Panc1 (cell line): Measurements from ENCODE around the gene AARS2. TPM values are rescaled to one million over a fixed set of nuclear protein-coding genes. Genes with fewer than 3 reads are reported as not detected.

Source experiments
- ATAC-seq: fragments of 200-7000 bp; cut with Tn5 transposase; 2 replicates; pipeline ENCODE4 v1.9.1; 2020; ENCODE audit warnings: mild to moderate bottlenecking, moderate library complexity
- BruUV-seq: library from RNA; stranded (reverse); fragments of 400-500 nt; replicated peaks from 2 replicates; lab custom pipeline; 2021; lab: Mats Ljungman, UMichigan
- CTCF ChIA-PET: fragments of 300-600 bp; sonication (Branson Sonifier 250); formaldehyde crosslinking; loops from one replicate; lab custom pipeline; 2022; ENCODE audit warnings: antibody characterized with exemption; lab: Charles Lee
- POLR2A ChIA-PET: fragments of 300-600 bp; sonication (Branson Sonifier 250); formaldehyde crosslinking; loops from one replicate; lab custom pipeline; 2022; ENCODE audit warnings: antibody characterized with exemption; lab: Charles Lee
- DNase-seq: peaks from one replicate; pipeline ENCODE4 v3.0.0-alpha.2; 2010; ENCODE audit warnings: low read depth, low spot score
- H3K27ac ChIP-seq: 2 replicates; pipeline ENCODE4 v1.5.1; 2011; ENCODE audit warnings: mild to moderate bottlenecking, low read length, inconsistent platforms
- H3K27me3 ChIP-seq: fragments of 200-500 bp; sonication (Bioruptor generic); 2 replicates; pipeline ENCODE4 v1.6.0; 2014; ENCODE audit warnings: low read length, inconsistent platforms; ENCODE audit not compliant: control insufficient read depth, insufficient read depth
- H3K36me3 ChIP-seq: fragments of 200-500 bp; sonication (Bioruptor generic); 2 replicates; pipeline ENCODE4 v1.5.1; 2014; ENCODE audit warnings: inconsistent platforms, mild to moderate bottlenecking, low read length, moderate library complexity; ENCODE audit not compliant: control insufficient read depth, insufficient read depth
- H3K4me1 ChIP-seq: 2 replicates; pipeline ENCODE4 v1.5.1; 2011; ENCODE audit warnings: inconsistent platforms, mild to moderate bottlenecking, low read length, moderate library complexity; ENCODE audit not compliant: control insufficient read depth, insufficient read depth
- H3K4me3 ChIP-seq, 2 experiments: 2 replicates each; pipeline ENCODE4 v1.5.1; 2011 to 2012; ENCODE audit warnings: low read depth in 2 of 2, low read length in 2 of 2, mild to moderate bottlenecking in 2 of 2, inconsistent platforms in 1 of 2, moderate library complexity in 1 of 2
- H3K9me3 ChIP-seq: fragments of 200-500 bp; sonication (Bioruptor generic); 2 replicates; pipeline ENCODE4 v1.5.1; 2014; ENCODE audit warnings: low read depth, mild to moderate bottlenecking, inconsistent platforms, low read length, moderate library complexity; ENCODE audit not compliant: control insufficient read depth, insufficient read depth
- POLR2AphosphoS5 ChIP-seq: IDR thresholded peaks from 2 replicates; pipeline ENCODE4 v1.6.1; 2012; ENCODE audit warnings: mild to moderate bottlenecking, low read depth, low read length, moderate library complexity
- SIN3A ChIP-seq: IDR thresholded peaks from 2 replicates; pipeline ENCODE4 v1.6.1; 2012; ENCODE audit warnings: low read depth, mild to moderate bottlenecking, low read length, moderate library complexity, borderline replicate concordance; ENCODE audit not compliant: insufficient read depth
- TCF7L2 ChIP-seq: IDR thresholded peaks from 2 replicates; pipeline ENCODE4 v1.6.1; 2011; ENCODE audit warnings: mild to moderate bottlenecking, low read depth, low read length, inconsistent platforms
- in situ Hi-C: cut with HindIII; loops from 2 replicates; pipeline ENCODE4 v1.10.0; 2016; ENCODE audit warnings: low sequenced_read_pairs, low pct_unique_long_range_greater_than_20kb
- intact Hi-C: fragments of 100-400 bp; cut with micrococcal nuclease; formaldehyde crosslinking; loops from one replicate; pipeline ENCODE4 v1.10.0; 2022; ENCODE audit not compliant: unreplicated experiment
- total RNA-seq: library from RNA; stranded (reverse); gene quantifications from one replicate; pipeline ENCODE4 v1.2.1, GENCODE V29; 2021; ENCODE audit not compliant: unreplicated experiment
- TF ChIP-seq, protein P1 (sequence below): fragments of 450-650 bp; IDR thresholded peaks from 2 replicates; pipeline ENCODE4 v1.5.1; 2017; ENCODE audit warnings: mild to moderate bottlenecking
- TF ChIP-seq, protein P2 (sequence below), 2 experiments: IDR thresholded peaks; 2 replicates each; pipeline ENCODE4 v1.6.1; 2011 to 2012; ENCODE audit warnings: low read depth in 2 of 2, control low read depth in 1 of 2, low read length in 1 of 2, mild to moderate bottlenecking in 1 of 2, moderate library complexity in 1 of 2; ENCODE audit not compliant: insufficient read depth in 1 of 2

AARS2 gene
- total RNA-seq, 1 experiment from 2014 or later: 13.1 TPM

DNA sequence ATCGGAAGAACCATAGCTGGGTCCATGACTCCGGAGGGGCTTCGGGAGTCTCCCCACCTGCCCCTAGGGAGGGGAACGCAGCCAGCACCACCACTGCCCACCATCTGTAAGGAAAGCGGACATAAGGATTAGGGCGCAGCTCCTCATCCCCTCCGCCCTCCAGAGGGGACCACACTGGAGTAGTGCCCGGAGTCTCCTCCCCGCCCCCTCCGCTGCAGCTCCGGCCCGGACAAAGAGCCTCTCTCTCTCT is 56.4 kb downstream of the AARS2 start:
- peak overlapping the region; percentile 83 for H3K27ac ChIP-seq
- ATAC-seq: no peak
- ChIA-PET CTCF (interaction anchor here (0.7 to 1.3 kb wide), 2 partner anchors 32 to 84 kb away, joined by 4 to 5 read pairs; no protein-coding TSS in a partner anchor), POLR2A (interaction anchor here (0.5 to 0.8 kb wide), 4 partner anchors 9 to 752 kb away, joined by 3 to 13 read pairs (median 5); no protein-coding TSS in a partner anchor)
- intact Hi-C loops (loop anchor here (10.0 kb wide), 1 partner anchor 162 kb away; no protein-coding TSS in a partner anchor), in situ Hi-C loops (no loop called here)
- H3K27me3 ChIP-seq: no peaks in the 10 kb centered on the region
- peaks cover 41% of the 10 kb centered on the region for H3K4me1 ChIP-seq
- TF ChIP-seq POLR2AphosphoS5: no peak
- TF ChIP-seq, protein P1, sequence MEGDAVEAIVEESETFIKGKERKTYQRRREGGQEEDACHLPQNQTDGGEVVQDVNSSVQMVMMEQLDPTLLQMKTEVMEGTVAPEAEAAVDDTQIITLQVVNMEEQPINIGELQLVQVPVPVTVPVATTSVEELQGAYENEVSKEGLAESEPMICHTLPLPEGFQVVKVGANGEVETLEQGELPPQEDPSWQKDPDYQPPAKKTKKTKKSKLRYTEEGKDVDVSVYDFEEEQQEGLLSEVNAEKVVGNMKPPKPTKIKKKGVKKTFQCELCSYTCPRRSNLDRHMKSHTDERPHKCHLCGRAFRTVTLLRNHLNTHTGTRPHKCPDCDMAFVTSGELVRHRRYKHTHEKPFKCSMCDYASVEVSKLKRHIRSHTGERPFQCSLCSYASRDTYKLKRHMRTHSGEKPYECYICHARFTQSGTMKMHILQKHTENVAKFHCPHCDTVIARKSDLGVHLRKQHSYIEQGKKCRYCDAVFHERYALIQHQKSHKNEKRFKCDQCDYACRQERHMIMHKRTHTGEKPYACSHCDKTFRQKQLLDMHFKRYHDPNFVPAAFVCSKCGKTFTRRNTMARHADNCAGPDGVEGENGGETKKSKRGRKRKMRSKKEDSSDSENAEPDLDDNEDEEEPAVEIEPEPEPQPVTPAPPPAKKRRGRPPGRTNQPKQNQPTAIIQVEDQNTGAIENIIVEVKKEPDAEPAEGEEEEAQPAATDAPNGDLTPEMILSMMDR: no peak
- TF ChIP-seq SIN3A: no peak
- TF ChIP-seq TCF7L2: 0 out of 2 replicates have a peak, but pooled peaks have one; percentile 3
- TF ChIP-seq, protein P2, sequence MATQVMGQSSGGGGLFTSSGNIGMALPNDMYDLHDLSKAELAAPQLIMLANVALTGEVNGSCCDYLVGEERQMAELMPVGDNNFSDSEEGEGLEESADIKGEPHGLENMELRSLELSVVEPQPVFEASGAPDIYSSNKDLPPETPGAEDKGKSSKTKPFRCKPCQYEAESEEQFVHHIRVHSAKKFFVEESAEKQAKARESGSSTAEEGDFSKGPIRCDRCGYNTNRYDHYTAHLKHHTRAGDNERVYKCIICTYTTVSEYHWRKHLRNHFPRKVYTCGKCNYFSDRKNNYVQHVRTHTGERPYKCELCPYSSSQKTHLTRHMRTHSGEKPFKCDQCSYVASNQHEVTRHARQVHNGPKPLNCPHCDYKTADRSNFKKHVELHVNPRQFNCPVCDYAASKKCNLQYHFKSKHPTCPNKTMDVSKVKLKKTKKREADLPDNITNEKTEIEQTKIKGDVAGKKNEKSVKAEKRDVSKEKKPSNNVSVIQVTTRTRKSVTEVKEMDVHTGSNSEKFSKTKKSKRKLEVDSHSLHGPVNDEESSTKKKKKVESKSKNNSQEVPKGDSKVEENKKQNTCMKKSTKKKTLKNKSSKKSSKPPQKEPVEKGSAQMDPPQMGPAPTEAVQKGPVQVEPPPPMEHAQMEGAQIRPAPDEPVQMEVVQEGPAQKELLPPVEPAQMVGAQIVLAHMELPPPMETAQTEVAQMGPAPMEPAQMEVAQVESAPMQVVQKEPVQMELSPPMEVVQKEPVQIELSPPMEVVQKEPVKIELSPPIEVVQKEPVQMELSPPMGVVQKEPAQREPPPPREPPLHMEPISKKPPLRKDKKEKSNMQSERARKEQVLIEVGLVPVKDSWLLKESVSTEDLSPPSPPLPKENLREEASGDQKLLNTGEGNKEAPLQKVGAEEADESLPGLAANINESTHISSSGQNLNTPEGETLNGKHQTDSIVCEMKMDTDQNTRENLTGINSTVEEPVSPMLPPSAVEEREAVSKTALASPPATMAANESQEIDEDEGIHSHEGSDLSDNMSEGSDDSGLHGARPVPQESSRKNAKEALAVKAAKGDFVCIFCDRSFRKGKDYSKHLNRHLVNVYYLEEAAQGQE (IDR thresholded peaks at IDR 0.05; ENCODE audit: insufficient read depth in 1 of 2, low read depth in 2 of 2, low read length in 1 of 2): no peak
- H3K36me3 ChIP-seq: peaks cover 22% of the 10 kb centered on the region
- peak overlapping the region; percentile 87 to 95 for H3K4me3 ChIP-seq
- DNase-seq: no peak
- no peaks in the 10 kb centered on the region for H3K9me3 ChIP-seq
- BruUV-seq: no TSS peak

DNA sequence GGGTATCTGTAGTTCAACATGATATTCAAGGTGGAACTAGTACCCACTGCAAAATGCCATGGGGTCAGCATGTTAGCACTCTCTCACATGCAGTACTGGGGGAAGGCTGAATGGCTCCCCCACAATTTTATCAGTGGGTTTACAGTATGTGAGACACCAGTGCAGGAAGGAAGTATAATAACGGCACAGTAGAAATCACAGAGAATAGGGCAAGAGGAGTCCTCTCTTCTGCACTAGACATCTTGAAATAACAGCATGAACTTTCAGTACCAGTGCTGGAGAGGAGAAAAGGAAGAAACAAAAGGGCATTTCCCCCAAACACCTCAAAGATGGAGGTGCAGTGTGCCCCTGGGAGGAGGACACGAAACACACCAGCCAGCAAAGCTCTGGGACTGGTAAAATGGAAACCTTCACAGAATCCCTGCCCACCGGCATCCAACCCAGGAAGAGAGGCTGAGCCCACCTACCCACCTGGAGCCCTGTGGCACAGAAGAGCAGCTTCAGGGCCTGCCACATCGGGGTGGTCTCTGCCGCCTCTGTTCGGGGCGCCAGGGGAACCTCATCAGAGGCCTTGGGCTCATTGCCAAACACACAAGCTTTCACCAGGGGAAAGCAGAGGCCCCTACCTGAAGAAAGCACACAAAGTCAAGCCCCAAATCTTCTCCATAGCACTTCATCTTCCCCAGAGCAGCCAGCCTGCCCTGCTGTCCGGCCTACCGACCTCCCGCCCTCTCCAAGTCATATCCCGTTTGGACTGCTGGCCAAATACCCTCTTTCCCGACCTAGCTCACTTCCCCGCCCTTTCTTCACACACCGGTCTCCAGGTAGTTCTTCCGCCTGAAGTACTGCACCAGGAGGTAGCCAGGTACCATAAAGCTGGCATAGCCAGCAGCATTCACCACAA is 57.0 kb downstream of the AARS2 start:
- peaks cover 28% of the 10 kb centered on the region for H3K36me3 ChIP-seq
- H3K27ac ChIP-seq: peak overlapping the region; percentile 83
- ATAC-seq: no peak
- peak overlapping the region; percentile 87 to 95 for H3K4me3 ChIP-seq
- ChIA-PET POLR2A (interaction anchor here (0.5 to 0.8 kb wide), 4 partner anchors 8 to 87 kb away, joined by 3 to 13 read pairs (median 4); no protein-coding TSS in a partner anchor), CTCF (interaction anchor here (0.9 to 1.3 kb wide), 2 partner anchors 35 to 84 kb away, joined by 3 to 4 read pairs; no protein-coding TSS in a partner anchor)
- no peaks in the 10 kb centered on the region for H3K27me3 ChIP-seq
- peaks cover 46% of the 10 kb centered on the region for H3K4me1 ChIP-seq
- BruUV-seq: no TSS peak
- in situ Hi-C loops: no loop called here
- TF ChIP-seq TCF7L2 (no peak), POLR2AphosphoS5 (no peak), SIN3A (no peak)
- TF ChIP-seq, protein P1: no peak
- TF ChIP-seq, protein P2 (IDR thresholded peaks at IDR 0.05; ENCODE audit: insufficient read depth in 1 of 2, low read depth in 2 of 2, low read length in 1 of 2): no peak
- no peak for DNase-seq
- intact Hi-C loops: loop anchor here (10.0 kb wide), 1 partner anchor 161 kb away; no protein-coding TSS in a partner anchor
- no peaks in the 10 kb centered on the region for H3K9me3 ChIP-seq
